ENCODE results near the gene LRRC8C. TPM values are rescaled to one million over a fixed set of nuclear protein-coding genes. Genes with fewer than 3 reads are reported as not detected.

LRRC8C gene
- total and polyA plus RNA-seq, 4 donors, result 0.75 to 14.4 (median 5.6) TPM

DNA sequence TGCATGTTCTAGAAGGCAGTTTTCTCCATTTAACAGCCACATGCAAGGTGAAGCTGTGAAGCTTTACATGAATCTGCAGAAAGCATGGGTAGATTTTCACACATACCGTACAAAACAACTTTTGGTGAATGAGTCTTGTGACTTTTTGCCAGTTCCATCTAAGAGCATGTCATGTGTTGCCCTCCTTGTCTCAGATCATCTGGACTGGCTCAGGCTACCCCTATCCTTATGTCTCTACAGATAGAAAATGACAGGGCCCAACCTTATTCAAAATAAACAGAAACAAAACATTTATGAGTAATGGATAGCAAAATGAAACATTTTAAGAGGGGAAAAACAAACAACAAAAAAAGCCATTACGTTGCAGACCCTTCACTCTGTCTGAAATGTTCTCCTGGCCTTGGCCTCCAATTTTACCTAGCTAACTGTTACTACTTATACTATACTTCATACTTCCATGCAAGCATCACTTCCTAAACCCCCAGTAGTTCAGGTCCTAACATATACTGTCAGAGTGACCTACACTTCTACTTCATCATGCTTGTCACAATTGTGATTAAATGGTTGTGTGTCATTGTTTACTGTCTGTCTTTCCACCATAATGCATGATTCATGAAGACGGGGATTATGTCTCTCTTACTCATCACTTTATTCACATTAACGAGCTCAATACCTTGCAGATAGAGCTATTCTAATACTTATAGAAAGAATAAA is 39.0 kb downstream of the LRRC8C start:
- intact Hi-C loops (cut with DNase I), result no loop called here
- no peak overlapping the region for H3K27ac ChIP-seq (ENCODE audit: low read depth in 1 of 2, low read length in 2 of 2)
- H3K4me1 ChIP-seq (ENCODE audit: control insufficient read depth in 1 of 2, insufficient read depth in 2 of 2, low read length in 2 of 2), result peaks cover 0 to 3% of the 10 kb centered on the region in 2 donors
- DNase-seq, result no peak
- no peak for ATAC-seq (ENCODE audit: low FRiP score)
- H3K4me3 ChIP-seq (ENCODE audit: low read length in 2 of 2), result no peak overlapping the region
- no peaks in the 10 kb centered on the region for H3K27me3 ChIP-seq (ENCODE audit: control insufficient read depth in 1 of 2, insufficient read depth in 2 of 2, low read length in 1 of 2)
- no peaks in the 10 kb centered on the region for H3K9me3 ChIP-seq (ENCODE audit: control insufficient read depth, low read length)
- no peaks in the 10 kb centered on the region for H3K36me3 ChIP-seq (ENCODE audit: control insufficient read depth in 1 of 2, insufficient read depth in 2 of 2, low read length in 1 of 2)
- 69 to 77% methylated on average over 4 of the region's 4 CpGs for WGBS, 2 donors

DNA sequence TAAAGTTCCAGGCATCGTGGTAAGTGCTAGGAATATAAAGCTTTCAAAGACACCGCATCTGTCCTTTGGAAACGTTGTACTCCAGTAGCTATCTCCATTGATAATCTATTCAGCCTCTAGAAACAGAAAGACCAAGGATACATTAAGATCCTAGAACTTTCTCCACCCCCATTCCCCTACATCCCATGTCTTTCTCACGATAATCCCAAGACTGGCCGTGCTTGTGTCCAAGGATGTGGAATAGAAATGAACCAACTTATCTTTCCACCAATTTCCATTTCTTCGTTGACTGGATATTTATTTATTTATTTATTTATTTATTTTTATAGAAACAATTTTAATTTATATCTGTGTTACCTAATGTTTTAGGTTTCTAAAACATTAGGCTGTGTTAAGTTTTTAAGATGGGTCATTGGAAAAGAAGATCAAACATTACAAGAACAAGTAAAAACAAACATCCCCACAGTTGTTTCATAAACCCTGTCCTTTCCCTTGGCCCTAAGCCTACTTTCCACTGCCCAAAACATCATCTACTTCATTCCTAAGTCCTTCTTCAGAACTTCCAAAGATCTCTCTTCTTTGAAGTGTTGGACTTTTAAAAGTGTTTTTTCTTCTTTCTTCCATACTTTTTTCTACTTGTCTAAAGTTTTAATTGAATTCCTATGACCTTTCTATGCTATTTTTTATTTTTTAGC is 39.7 kb downstream of the LRRC8C start:
- no peaks in the 10 kb centered on the region for H3K9me3 ChIP-seq (ENCODE audit: control insufficient read depth, low read length)
- no peaks in the 10 kb centered on the region for H3K36me3 ChIP-seq (ENCODE audit: control insufficient read depth in 1 of 2, insufficient read depth in 2 of 2, low read length in 1 of 2)
- ATAC-seq (ENCODE audit: low FRiP score) (no peak), DNase-seq (no peak)
- H3K27me3 ChIP-seq (ENCODE audit: control insufficient read depth in 1 of 2, insufficient read depth in 2 of 2, low read length in 1 of 2), result no peaks in the 10 kb centered on the region
- WGBS, 2 donors, result 77 to 79% methylated on average over 6 of the region's 6 CpGs
- intact Hi-C loops (cut with DNase I), result no loop called here
- H3K4me3 ChIP-seq (ENCODE audit: low read length in 2 of 2), result no peak overlapping the region
- H3K27ac ChIP-seq (ENCODE audit: low read depth in 1 of 2, low read length in 2 of 2), result no peak overlapping the region
- H3K4me1 ChIP-seq (ENCODE audit: control insufficient read depth in 1 of 2, insufficient read depth in 2 of 2, low read length in 2 of 2), result peaks cover 0 to 1% of the 10 kb centered on the region in 2 donors

DNA sequence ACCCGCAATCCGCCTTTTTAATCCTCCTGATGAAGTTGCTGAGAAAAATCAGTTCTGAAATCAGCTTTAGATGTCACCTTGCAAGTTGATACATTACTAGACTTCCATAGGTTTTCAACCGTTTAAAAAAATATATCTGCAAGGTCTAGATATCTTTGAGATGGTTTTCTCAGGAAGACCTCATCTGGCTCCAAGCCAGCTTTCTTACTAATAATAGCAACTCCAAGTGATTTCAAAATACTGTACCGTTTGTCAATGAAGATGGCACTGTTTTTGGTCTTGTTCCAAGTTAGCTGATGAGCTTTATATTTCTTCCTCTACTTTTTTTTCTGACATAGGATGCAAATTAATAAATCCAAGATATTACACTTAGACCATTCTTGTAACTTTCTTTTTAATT is 40.3 kb downstream of the LRRC8C start:
- WGBS, 2 donors, result 76 to 83% methylated on average over 4 of the region's 4 CpGs
- ATAC-seq (ENCODE audit: low FRiP score) (no peak), DNase-seq (no peak)
- peaks cover 0 to 1% of the 10 kb centered on the region in 2 donors for H3K4me1 ChIP-seq (ENCODE audit: control insufficient read depth in 1 of 2, insufficient read depth in 2 of 2, low read length in 2 of 2)
- no peaks in the 10 kb centered on the region for H3K9me3 ChIP-seq (ENCODE audit: control insufficient read depth, low read length)
- intact Hi-C loops (cut with DNase I), result no loop called here
- no peaks in the 10 kb centered on the region for H3K27me3 ChIP-seq (ENCODE audit: control insufficient read depth in 1 of 2, insufficient read depth in 2 of 2, low read length in 1 of 2)
- H3K36me3 ChIP-seq (ENCODE audit: control insufficient read depth in 1 of 2, insufficient read depth in 2 of 2, low read length in 1 of 2), result no peaks in the 10 kb centered on the region
- no peak overlapping the region for H3K4me3 ChIP-seq (ENCODE audit: low read length in 2 of 2)
- H3K27ac ChIP-seq (ENCODE audit: low read depth in 1 of 2, low read length in 2 of 2), result no peak overlapping the region

DNA sequence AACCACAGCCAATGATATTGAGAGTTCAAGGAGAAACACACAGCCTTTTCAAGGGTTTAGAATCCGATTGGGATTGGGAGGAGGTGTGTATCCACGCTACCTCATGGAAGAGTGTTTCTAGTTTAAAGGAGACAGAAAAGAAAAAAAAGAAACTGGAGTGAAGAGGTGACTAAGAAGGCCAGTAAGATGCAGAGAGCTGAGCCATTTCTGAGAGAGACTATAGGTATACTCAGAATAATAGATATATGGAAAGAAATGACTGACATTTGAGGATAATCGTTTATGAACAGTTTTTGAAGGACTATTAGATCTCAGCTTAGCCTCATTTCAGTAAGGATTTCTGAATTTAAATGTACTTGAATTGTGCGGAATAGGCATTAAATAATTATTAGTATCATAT is 42.8 kb downstream of the LRRC8C start:
- ATAC-seq (ENCODE audit: low FRiP score) (no peak), DNase-seq (no peak)
- H3K27me3 ChIP-seq (ENCODE audit: control insufficient read depth in 1 of 2, insufficient read depth in 2 of 2, low read length in 1 of 2), result no peaks in the 10 kb centered on the region
- WGBS, 2 donors, result 95% methylated on average over 4 of the region's 4 CpGs
- H3K4me1 ChIP-seq (ENCODE audit: control insufficient read depth in 1 of 2, insufficient read depth in 2 of 2, low read length in 2 of 2), result peaks cover 0 to 1% of the 10 kb centered on the region in 2 donors
- no peaks in the 10 kb centered on the region for H3K36me3 ChIP-seq (ENCODE audit: control insufficient read depth in 1 of 2, insufficient read depth in 2 of 2, low read length in 1 of 2)
- no peak overlapping the region for H3K4me3 ChIP-seq (ENCODE audit: low read length in 2 of 2)
- H3K27ac ChIP-seq (ENCODE audit: low read depth in 1 of 2, low read length in 2 of 2), result no peak overlapping the region
- no peaks in the 10 kb centered on the region for H3K9me3 ChIP-seq (ENCODE audit: control insufficient read depth, low read length)
- intact Hi-C loops (cut with DNase I), result no loop called here

DNA sequence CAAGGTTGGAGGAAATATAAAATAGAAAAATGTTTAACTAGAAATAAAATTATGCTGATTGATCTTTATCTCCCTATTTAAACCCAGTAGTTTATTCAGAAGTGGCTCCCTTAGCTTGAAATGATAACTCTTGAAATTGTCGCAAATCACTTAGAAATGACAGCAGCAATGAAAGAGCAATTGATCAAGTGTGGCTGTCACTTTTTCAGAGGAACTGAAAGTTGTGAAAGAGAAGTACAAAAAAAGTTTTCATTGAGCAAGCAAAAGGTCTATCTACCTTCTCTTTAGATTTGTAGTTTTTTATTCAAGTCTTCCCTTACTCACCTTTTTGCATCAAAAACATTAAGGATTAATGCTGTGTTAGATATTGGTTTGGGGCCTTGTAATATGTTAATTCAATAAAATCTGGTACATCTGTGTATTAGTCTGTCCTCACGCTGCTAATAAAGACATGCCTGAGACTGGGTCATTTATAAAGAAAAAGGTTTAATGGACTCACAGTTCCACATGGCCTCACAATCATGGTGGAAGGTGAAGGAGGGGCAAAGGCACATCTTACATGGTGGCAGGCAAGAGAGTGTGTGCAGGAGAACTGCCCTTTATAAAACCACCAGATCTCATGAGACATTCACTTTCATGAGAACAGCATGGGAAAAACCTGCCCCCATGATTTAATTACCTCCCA is 48.3 kb downstream of the LRRC8C start:
- H3K9me3 ChIP-seq (ENCODE audit: control insufficient read depth, low read length), result no peaks in the 10 kb centered on the region
- H3K27ac ChIP-seq (ENCODE audit: low read depth in 1 of 2, low read length in 2 of 2), result no peak overlapping the region
- DNase-seq, result no peak
- 94 to 99% methylated on average over 2 of the region's 2 CpGs for WGBS, 2 donors
- no peak for ATAC-seq (ENCODE audit: low FRiP score)
- H3K4me3 ChIP-seq (ENCODE audit: low read length in 2 of 2), result no peak overlapping the region
- H3K4me1 ChIP-seq (ENCODE audit: control insufficient read depth in 1 of 2, insufficient read depth in 2 of 2, low read length in 2 of 2), result no peaks in the 10 kb centered on the region
- H3K36me3 ChIP-seq (ENCODE audit: control insufficient read depth in 1 of 2, insufficient read depth in 2 of 2, low read length in 1 of 2), result no peaks in the 10 kb centered on the region
- H3K27me3 ChIP-seq (ENCODE audit: control insufficient read depth in 1 of 2, insufficient read depth in 2 of 2, low read length in 1 of 2), result no peaks in the 10 kb centered on the region
- intact Hi-C loops (cut with DNase I), result no loop called here

DNA sequence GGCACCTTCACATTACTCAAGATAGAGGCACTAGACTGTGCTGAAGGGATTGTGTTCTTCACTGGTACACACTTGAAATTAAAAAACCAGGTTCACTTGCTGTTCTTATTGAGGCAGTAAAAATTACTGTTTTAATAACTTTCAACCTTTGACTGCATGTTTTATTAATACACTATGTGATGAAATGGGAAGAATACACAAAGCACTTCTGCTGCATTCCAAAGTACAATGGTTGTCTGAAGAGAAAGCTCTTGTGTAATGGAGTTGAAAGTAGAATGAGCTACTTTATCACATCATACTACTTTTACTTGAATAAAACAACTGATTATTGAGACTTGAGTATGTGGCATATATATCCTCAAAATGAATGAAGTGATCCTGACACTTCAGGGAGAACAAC is 49.7 kb downstream of the LRRC8C start:
- ATAC-seq (ENCODE audit: low FRiP score) (no peak), DNase-seq (no peak)
- H3K27ac ChIP-seq (ENCODE audit: low read depth in 1 of 2, low read length in 2 of 2), result no peak overlapping the region
- no peaks in the 10 kb centered on the region for H3K36me3 ChIP-seq (ENCODE audit: control insufficient read depth in 1 of 2, insufficient read depth in 2 of 2, low read length in 1 of 2)
- no peak overlapping the region for H3K4me3 ChIP-seq (ENCODE audit: low read length in 2 of 2)
- intact Hi-C loops (cut with DNase I), result no loop called here
- no peaks in the 10 kb centered on the region for H3K4me1 ChIP-seq (ENCODE audit: control insufficient read depth in 1 of 2, insufficient read depth in 2 of 2, low read length in 2 of 2)
- no peaks in the 10 kb centered on the region for H3K27me3 ChIP-seq (ENCODE audit: control insufficient read depth in 1 of 2, insufficient read depth in 2 of 2, low read length in 1 of 2)
- H3K9me3 ChIP-seq (ENCODE audit: control insufficient read depth, low read length), result no peaks in the 10 kb centered on the region

DNA sequence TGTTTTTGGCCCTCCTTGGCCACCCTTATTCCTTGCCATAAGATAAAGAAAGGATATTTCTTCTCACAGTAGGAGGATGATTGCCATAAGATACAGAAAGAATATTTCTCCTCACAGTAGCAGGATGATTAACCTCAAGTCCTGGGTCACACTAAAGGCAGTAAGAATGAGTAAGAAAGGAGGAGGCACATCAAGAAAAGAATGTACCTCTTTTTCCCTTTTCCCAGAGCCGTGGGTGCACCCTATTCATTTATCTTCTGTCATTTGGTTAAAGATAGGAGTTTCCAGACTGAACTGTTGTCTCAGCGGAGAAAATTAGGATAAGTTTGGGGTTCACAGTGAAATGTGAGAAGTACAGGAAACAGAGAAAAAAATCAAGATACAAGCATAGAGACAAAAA is 52.5 kb downstream of the LRRC8C start:
- no peak for ATAC-seq (ENCODE audit: low FRiP score)
- no peak for DNase-seq
- Histone ChIP-seq H3K27me3 (ENCODE audit: control insufficient read depth in 1 of 2, insufficient read depth in 2 of 2, low read length in 1 of 2) (no peaks in the 10 kb centered on the region), H3K36me3 (ENCODE audit: control insufficient read depth in 1 of 2, insufficient read depth in 2 of 2, low read length in 1 of 2) (no peaks in the 10 kb centered on the region), H3K4me3 (ENCODE audit: low read length in 2 of 2) (no peak overlapping the region), H3K27ac (ENCODE audit: low read depth in 1 of 2, low read length in 2 of 2) (no peak overlapping the region), H3K4me1 (ENCODE audit: control insufficient read depth in 1 of 2, insufficient read depth in 2 of 2, low read length in 2 of 2) (no peaks in the 10 kb centered on the region), H3K9me3 (ENCODE audit: control insufficient read depth, low read length) (no peaks in the 10 kb centered on the region)
- intact Hi-C loops (cut with DNase I), result no loop called here
- 76 to 89% methylated on average over 2 of the region's 2 CpGs for WGBS, 2 donors

DNA sequence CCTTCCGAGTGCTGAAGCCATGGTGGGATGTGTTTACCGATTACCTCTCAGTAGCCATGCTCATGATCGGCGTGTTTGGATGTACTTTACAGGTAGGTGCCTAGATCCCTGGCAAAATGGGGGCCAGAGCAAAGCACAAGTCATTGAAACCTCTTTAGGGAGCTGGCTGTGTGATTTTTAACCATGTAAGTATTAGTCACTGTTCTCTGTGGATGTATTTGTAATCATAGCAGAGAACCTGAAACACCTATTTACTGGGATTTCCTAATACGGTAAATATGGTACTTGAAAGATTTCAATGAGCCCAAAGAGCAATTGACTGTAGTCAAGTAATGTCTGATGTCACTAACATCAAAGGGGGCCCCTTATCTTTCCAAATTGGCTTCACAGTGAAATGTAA is 53.6 kb downstream of the LRRC8C start:
- Histone ChIP-seq H3K4me1 (ENCODE audit: control insufficient read depth in 1 of 2, insufficient read depth in 2 of 2, low read length in 2 of 2) (no peaks in the 10 kb centered on the region), H3K9me3 (ENCODE audit: control insufficient read depth, low read length) (no peaks in the 10 kb centered on the region), H3K27ac (ENCODE audit: low read depth in 1 of 2, low read length in 2 of 2) (no peak overlapping the region), H3K27me3 (ENCODE audit: control insufficient read depth in 1 of 2, insufficient read depth in 2 of 2, low read length in 1 of 2) (no peaks in the 10 kb centered on the region), H3K36me3 (ENCODE audit: control insufficient read depth in 1 of 2, insufficient read depth in 2 of 2, low read length in 1 of 2) (no peaks in the 10 kb centered on the region), H3K4me3 (ENCODE audit: low read length in 2 of 2) (no peak overlapping the region)
- DNase-seq (no peak), ATAC-seq (ENCODE audit: low FRiP score) (no peak)
- WGBS, 2 donors, result 92 to 94% methylated on average over 5 of the region's 5 CpGs
- intact Hi-C loops (cut with DNase I), result no loop called here

DNA sequence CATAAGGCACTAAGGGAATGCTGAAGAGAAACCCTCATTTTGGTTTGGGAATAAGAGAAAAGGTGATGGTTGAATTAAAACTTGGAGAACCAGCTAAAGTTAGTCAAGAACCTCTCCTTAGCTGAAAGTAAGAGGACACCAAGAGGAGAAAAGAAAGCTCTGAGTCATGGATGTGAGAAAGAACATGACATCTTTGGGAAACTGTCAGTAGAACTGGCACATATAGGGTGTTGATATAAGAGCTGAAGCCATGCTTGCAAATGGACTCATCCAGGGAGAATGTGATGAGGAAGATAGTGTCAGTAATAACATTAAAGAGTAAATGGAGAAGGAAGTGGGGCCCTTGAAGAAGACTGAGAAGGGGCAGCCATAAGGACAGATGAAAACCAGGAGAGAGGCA is 54.3 kb downstream of the LRRC8C start:
- Histone ChIP-seq H3K9me3 (ENCODE audit: control insufficient read depth, low read length) (no peaks in the 10 kb centered on the region), H3K4me1 (ENCODE audit: control insufficient read depth in 1 of 2, insufficient read depth in 2 of 2, low read length in 2 of 2) (no peaks in the 10 kb centered on the region), H3K36me3 (ENCODE audit: control insufficient read depth in 1 of 2, insufficient read depth in 2 of 2, low read length in 1 of 2) (no peaks in the 10 kb centered on the region), H3K4me3 (ENCODE audit: low read length in 2 of 2) (no peak overlapping the region), H3K27ac (ENCODE audit: low read depth in 1 of 2, low read length in 2 of 2) (no peak overlapping the region), H3K27me3 (ENCODE audit: control insufficient read depth in 1 of 2, insufficient read depth in 2 of 2, low read length in 1 of 2) (no peaks in the 10 kb centered on the region)
- ATAC-seq (ENCODE audit: low FRiP score), result no peak
- intact Hi-C loops (cut with DNase I), result no loop called here
- no peak for DNase-seq

Measured in aorta (tissue), 5 donors.